Renal pelvis (tissue), 12 donors: ENCODE data around the gene DLGAP4. TPM values are rescaled to one million over a fixed set of nuclear protein-coding genes. Genes with fewer than 3 reads are reported as not detected.

Source experiments
- DNase-seq: peaks from one replicate; pipeline ENCODE4 v3.0.0-alpha.2; 2013
- long read RNA-seq, 16 experiments: transcript quantifications; one replicate each; lab custom pipeline, GENCODE V29; 2026
- polyA plus RNA-seq, 3 donors: library from polyadenylated mRNA; unstranded; fragments of 120-200 nt; gene quantifications; one replicate each; pipeline ENCODE4 v1.2.1, GENCODE V29; 2013; ENCODE audit not compliant: insufficient read length in 3 of 3

DLGAP4 gene
- polyA plus RNA-seq: 10 to 100 TPM; 68.8 to 72.5 (median 69.3) TPM
- long read RNA-seq, donor 1, partial matches to known transcripts: 0 of 7 reads
- long read RNA-seq, donor 1, other reads (novel, unspliced or antisense): 0 of 7 reads
- long read RNA-seq, donor 2, transcript DLGAP4-206 (7 exons, 3,110 nt): major isoform, 9 of 12 reads
- long read RNA-seq, donor 2, partial matches to known transcripts: 0 of 12 reads
- long read RNA-seq, donor 2, other reads (novel, unspliced or antisense): 0 of 12 reads
- long read RNA-seq, donor 3, transcript DLGAP4-206 (7 exons, 3,110 nt): major isoform, 7 of 19 reads
- long read RNA-seq, donor 3, partial matches to known transcripts: 10 of 19 reads
- long read RNA-seq, donor 3, other reads (novel, unspliced or antisense): 0 of 19 reads
- long read RNA-seq, donor 4, transcript DLGAP4-206 (7 exons, 3,110 nt): major isoform, 7 of 18 reads
- long read RNA-seq, donor 4, partial matches to known transcripts: 9 of 18 reads
- long read RNA-seq, donor 4, other reads (novel, unspliced or antisense): 0 of 18 reads
- long read RNA-seq, donor 5, partial matches to known transcripts: 7 of 8 reads
- long read RNA-seq, donor 5, other reads (novel, unspliced or antisense): 0 of 8 reads
- long read RNA-seq, donor 6, partial matches to known transcripts: 11 of 16 reads
- long read RNA-seq, donor 6, other reads (novel, unspliced or antisense): 0 of 16 reads
- long read RNA-seq, donor 7, transcript DLGAP4-206 (7 exons, 3,110 nt): major isoform, 6 of 50 reads
- long read RNA-seq, donor 7, partial matches to known transcripts: 43 of 50 reads
- long read RNA-seq, donor 7, other reads (novel, unspliced or antisense): 0 of 50 reads
- long read RNA-seq, donor 8, transcript DLGAP4-206 (7 exons, 3,110 nt): minor isoform, 5 of 16 reads
- long read RNA-seq, donor 8, transcript DLGAP4-202 (7 exons, 2,392 nt): major isoform, 6 of 16 reads
- long read RNA-seq, donor 8, partial matches to known transcripts: 5 of 16 reads
- long read RNA-seq, donor 8, other reads (novel, unspliced or antisense): 0 of 16 reads
- long read RNA-seq, donor 9, transcript DLGAP4-202 (7 exons, 2,392 nt): major isoform, 5 of 32 reads
- long read RNA-seq, donor 9, transcript DLGAP4-206 (7 exons, 3,110 nt): major isoform, 5 of 32 reads
- long read RNA-seq, donor 9, partial matches to known transcripts: 22 of 32 reads
- long read RNA-seq, donor 9, other reads (novel, unspliced or antisense): 0 of 32 reads
- long read RNA-seq, donor 10, partial matches to known transcripts: 7 of 14 reads
- long read RNA-seq, donor 10, other reads (novel, unspliced or antisense): 0 of 14 reads
- long read RNA-seq, donor 11, partial matches to known transcripts: 14 of 19 reads
- long read RNA-seq, donor 11, other reads (novel, unspliced or antisense): 0 of 19 reads
- long read RNA-seq, donor 12, transcript DLGAP4-206 (7 exons, 3,110 nt): major isoform, 8 of 22 reads
- long read RNA-seq, donor 12, partial matches to known transcripts: 11 of 22 reads
- long read RNA-seq, donor 12, other reads (novel, unspliced or antisense): 0 of 22 reads
- long read RNA-seq, donor 13, partial matches to known transcripts: 5 of 6 reads
- long read RNA-seq, donor 13, other reads (novel, unspliced or antisense): 0 of 6 reads
- long read RNA-seq, donor 14, partial matches to known transcripts: 57 of 63 reads
- long read RNA-seq, donor 14, other reads (novel, unspliced or antisense): 0 of 63 reads
- long read RNA-seq, donor 15, transcript DLGAP4-206 (7 exons, 3,110 nt): major isoform, 8 of 30 reads
- long read RNA-seq, donor 15, partial matches to known transcripts: 20 of 30 reads
- long read RNA-seq, donor 15, other reads (novel, unspliced or antisense): 0 of 30 reads
- long read RNA-seq, donor 16, transcript DLGAP4-206 (7 exons, 3,110 nt): major isoform, 7 of 23 reads
- long read RNA-seq, donor 16, partial matches to known transcripts: 12 of 23 reads
- long read RNA-seq, donor 16, other reads (novel, unspliced or antisense): 0 of 23 reads

DNA sequence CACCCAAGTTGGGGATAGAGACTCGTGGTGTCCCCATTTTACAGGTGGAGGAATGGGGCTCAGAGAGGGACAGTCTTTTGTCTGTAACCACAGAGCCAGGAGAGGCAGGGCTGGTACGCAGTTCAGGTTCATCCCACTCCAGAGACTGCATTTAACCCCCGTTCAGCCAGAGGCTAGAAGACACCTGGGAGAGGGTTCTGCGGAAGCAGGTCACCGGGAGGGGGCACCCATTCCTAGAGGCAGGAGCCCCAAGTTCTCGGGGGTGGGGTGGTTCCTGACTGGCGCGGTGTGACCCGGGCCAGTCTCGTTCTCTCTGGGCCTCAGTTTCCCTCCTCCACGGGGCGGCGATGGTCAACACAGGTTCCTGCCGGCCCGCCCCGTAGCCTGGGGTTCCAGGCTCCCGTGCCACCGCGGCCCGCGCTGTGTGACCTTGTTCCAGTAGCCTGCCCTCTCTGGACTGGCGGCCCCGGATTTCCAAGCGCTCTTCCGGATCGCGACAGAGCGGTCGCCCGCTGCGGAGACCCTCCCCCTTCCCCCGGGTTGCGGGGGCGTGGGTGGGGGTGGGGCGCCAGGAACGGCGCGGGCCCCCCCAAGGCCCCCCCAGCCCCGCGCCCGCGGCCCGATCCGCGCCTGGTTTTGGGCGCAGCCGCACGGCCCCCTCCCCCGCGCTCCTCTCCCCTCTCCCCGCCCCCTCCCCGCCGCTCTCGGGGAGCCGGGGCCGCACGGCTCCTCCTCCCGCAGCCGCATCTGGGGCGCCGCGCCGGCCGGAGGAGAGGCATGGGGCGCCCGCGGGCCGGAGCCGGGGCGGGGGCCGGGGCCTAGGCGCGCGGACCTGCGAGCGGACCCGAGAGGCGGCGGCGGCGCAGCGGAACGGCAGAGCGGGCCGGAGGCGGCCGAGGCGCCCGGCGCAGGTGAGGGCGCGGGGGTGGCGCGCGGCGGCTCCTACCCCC lies at the start of gene DLGAP4:
TSS of gene DLGAP4 (plus strand) at position 738 of the 950 bp plus-strand sequence. CDS start 125,379 bp downstream, outside the sequence.
- no peak for DNase-seq

DNA sequence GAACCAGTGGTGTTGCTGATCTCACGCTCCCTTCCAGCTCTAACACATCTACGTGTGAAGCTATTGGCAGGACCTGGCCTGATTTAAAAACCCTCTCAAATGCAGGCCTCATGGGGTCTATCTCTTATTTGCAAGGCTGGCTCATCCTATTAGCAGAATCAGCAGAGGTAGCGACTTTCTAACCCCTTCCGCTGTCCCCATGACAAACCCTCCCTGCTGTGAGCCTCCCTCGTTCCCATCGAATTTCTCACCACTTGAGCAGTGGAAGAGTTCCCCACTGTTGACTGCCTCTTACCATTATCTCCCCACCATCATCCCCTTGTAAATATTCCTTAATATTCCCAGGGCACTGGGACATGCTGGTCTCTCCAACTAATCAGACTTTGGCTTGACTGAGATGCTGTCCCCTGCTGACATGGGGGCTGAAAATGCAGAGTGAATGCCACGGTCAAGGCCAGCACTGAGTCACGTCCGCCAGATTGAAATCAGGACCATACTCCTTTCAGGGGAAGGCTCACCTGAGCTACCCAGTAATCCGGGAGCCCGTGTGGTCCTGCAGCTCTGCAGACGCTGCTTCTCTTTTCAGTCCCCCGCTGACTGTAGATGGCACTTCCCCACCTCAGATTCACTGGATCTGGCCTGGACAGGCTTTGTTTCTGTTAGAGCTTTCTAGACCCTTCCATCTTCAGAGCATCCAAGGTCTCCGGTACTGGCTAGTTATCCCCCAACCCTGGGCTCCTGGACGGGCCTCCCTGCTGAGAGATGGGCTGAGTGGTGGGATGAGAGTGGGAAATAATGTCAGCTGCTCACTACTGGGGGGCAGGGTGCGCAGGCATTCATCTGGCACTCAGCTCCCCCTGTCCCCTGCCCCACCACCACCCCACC lies 46.7 kb upstream of the DLGAP4 start:
- DNase-seq: no peak

DNA sequence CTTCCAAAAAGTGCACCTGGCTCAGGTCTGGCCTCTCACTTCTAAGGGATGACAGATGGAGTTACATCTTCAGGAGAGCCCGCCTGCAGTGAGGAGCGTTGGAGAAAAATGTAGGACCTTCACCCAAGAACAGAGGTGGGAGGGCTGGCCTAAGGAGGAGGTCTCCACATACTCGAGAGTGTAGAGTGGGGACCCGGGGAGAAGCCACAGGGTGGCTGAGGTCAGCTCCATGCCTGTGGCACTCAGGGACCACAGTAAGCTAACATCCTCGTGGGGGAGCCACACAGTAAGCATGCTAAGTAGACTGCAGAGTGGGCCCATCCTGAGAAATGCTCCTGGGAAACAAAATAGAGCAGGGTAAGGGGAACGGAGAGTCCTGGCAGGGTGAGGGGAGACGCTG lies 45.8 kb upstream of the DLGAP4 start:
- DNase-seq: no peak

DNA sequence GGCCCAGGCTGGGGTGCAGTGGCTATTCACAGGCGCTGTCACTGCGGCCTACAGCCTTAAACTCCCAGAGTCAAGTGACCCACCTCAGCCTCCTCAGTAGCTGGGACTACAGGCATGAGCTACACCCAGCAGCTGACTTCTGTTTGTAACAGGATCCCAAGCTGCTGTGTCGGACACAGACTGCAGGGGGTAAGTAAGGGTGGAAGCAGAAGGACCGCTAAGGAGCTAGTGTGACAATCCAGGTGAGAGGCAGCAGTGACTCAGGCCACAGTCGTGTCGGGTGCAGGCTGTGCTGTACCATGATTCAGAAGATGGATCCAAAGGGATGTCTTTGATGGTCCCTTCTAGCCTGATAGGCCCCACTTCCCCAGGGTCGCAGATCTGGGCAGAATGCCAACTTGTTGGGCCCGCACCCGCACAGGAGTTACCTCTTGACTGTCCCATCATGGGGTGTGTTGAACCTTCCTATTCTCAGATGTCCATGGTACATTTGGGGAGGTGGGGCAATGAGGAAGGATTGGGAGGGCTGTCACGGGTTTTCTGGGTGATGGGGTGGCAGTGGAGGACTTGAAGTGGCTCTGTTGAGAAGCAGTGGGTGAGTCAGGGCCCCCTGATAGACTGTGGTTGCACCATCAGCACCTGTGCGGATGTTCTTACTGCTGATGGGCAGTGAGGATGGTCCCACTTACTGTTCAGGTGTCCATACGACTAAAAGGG lies 44.6 kb upstream of the DLGAP4 start:
- no peak for DNase-seq

GRCh38 chr20:36262440-36262839 lies 43.7 kb upstream of the DLGAP4 start:
- DNase-seq: no peak

DNA sequence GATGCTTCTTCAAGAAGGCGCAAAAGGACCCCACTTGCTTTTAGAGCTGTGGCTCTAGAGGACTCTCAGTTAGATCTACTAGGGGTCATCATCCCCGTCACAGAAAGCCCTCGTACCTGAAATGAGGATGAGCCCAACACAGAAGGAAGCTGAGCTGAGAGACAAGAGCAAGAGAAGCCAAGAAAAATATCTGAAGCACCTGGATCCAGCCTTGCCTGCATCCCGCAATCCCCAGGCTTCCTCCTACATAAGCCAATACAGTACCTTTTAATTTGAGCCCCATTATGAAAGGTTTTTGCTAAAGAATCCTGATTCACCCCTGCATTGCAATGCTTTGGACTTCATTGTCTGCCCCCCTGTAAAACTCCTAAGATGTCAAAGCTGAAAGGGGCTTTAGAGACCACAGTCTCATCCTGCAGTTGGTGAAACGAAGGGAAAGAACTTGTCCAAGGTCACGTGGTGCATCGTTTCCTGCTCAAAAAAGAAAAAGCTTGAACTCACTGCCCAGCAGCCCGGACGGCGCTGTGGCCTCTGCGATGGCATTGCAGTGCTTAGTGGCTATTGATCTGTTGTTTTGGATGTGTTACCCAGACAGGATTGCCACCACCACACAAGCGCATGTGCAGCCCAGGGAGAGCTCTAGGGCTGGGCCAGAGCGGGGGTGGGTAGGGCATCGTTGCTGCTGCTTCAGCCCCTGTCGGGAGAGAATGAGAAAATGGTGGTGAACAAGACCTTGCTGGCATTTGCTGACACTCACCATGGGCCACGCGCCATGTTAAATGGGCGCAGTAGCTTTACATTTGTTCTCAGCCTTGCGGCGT lies 41.5 kb upstream of the DLGAP4 start:
- no peak for DNase-seq

GRCh38 chr20:36266189-36266588 lies 40.0 kb upstream of the DLGAP4 start:
- no peak for DNase-seq

GRCh38 chr20:36267605-36268381 lies 38.3 kb upstream of the DLGAP4 start:
- DNase-seq: no peak

DNA sequence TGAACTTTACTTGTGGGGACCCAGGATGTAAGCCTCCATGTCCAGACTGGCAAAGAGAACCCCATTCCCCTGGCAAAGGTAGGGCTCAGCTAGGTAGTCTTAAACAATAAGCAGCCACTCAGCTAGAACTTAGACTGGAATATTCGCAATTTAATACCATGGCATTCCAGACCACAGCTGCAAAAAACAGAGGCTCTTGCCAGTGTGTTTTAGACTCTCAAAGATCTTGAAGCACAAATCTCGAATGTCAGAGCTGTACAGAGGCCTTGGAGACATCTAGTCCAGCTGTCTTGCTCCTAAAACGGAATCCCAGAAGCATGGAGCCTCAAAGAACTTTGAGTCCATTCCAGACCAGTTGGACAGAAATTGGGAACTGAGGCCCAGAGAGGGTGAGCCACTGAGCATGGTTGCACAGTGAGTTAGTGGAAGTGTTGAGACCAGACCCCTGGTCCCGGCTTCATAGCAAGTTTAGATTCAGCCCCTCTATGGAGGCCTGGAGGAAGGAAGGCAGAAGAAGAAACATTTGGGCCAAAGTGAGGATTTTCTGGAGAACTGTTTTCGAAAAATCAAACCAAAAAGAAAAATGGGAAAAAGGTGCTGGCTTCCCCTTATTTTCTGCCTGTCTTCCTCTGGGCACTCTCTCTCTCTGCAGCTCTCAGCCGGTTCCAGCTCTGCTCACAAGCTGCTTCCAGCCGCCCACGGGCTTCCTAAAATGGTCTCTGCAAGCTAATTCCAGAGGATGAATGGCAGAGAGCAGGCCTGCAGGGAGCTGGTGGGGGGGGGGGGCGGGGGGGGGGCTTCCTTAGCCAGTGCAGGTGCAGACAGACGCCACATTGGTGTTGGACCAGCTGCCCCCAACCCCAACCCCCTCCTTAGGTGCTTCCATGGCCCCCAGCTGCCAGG lies 37.4 kb upstream of the DLGAP4 start:
- DNase-seq: no peak

- DNase-seq: no peak
Observed at GRCh38 chr20:36269507-36269906, 36.6 kb upstream of the DLGAP4 start.

- DNase-seq: no peak
Observed at GRCh38 chr20:36270744-36271638, 35.1 kb upstream of the DLGAP4 start.

DNA sequence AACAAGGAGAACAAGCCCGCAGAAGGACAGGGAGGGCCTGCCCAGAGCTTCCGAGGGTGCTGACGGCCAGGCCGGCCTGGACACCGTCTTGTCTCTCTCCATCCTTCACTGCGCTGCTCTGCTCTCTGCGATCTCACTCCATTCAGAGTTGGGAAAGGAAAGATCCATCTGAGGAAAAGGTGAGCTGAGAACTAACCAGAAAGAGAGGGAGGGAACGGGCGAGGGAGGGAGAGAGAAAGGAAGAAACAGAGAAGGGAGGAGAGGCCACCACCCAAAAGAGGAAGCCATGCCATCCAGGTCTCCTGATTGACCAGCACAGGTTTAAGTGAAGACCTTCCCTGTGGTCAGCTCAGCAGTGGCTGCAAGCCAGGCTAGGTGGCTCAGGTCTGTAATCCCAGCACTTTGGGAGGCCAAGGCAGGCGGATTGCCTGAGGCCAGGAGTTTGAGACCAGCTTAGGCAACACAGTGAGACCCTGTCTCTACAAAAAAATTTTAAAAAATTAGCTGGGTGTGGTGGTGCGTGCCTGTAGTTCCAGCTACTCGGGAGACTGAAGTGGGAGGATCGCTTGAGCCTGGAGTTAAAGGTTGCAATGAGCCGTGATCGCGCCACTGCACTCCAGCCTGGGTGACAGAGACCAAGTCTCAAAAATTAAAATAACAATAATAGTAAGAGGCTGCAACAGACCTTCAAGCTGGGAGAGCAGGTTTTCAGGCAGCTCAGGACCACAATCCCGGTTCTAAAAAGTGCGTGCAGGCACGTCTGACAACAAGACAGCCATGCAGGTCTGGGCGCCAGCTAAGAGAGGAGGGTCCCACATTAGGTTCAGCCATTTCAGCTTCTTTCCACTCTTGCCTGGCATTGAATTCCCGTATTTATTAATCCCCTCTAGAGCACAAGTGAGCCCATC lies 34.2 kb upstream of the DLGAP4 start:
- no peak for DNase-seq
